ENCODE data around the gene CLEC19A. TPM values are rescaled to one million over a fixed set of nuclear protein-coding genes. Genes with fewer than 3 reads are reported as not detected.

CLEC19A gene
- total and polyA plus RNA-seq, 9 donors: not detected

DNA sequence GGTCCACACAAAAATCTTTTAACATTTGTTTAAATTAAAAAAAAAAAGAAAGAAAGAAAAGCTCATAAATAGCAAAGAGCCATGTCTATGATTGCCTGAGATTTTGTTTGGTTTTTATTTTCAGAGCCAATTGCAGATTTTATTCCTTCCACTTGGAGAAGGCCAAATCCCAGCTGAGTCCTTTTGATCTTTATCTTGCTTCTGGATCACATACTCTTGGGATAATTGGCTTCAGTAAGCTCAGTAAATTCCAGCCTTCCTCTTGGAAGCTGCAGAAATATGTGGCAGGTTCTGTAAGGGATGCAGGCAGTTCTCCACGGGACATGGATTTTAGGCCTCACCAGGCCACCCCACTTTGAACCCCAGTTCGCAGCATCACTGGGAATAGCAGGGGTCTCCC, 68.8 kb downstream of the CLEC19A start:
- DNase-seq: no peak
- TF ChIP-seq POLR2A (IDR thresholded peaks at IDR 0.05) (no peak), EP300 (IDR thresholded peaks at IDR 0.05) (no peak)
- TF ChIP-seq, protein P1, sequence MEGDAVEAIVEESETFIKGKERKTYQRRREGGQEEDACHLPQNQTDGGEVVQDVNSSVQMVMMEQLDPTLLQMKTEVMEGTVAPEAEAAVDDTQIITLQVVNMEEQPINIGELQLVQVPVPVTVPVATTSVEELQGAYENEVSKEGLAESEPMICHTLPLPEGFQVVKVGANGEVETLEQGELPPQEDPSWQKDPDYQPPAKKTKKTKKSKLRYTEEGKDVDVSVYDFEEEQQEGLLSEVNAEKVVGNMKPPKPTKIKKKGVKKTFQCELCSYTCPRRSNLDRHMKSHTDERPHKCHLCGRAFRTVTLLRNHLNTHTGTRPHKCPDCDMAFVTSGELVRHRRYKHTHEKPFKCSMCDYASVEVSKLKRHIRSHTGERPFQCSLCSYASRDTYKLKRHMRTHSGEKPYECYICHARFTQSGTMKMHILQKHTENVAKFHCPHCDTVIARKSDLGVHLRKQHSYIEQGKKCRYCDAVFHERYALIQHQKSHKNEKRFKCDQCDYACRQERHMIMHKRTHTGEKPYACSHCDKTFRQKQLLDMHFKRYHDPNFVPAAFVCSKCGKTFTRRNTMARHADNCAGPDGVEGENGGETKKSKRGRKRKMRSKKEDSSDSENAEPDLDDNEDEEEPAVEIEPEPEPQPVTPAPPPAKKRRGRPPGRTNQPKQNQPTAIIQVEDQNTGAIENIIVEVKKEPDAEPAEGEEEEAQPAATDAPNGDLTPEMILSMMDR (IDR thresholded peaks at IDR 0.05): no peak
- no peaks in the 10 kb centered on the region for H3K27me3 ChIP-seq
- no peaks in the 10 kb centered on the region for H3K4me1 ChIP-seq (ENCODE audit: insufficient read depth)
- intact Hi-C loops (cut with DNase I): no loop called here
- H3K4me3 ChIP-seq: no peak overlapping the region
- H3K27ac ChIP-seq: no peak overlapping the region
- WGBS, 3 donors: 33 to 45% (median 41%) methylated on average over 2 of the region's 2 CpGs
- H3K36me3 ChIP-seq: no peaks in the 10 kb centered on the region
- no peaks in the 10 kb centered on the region for H3K9me3 ChIP-seq

DNA sequence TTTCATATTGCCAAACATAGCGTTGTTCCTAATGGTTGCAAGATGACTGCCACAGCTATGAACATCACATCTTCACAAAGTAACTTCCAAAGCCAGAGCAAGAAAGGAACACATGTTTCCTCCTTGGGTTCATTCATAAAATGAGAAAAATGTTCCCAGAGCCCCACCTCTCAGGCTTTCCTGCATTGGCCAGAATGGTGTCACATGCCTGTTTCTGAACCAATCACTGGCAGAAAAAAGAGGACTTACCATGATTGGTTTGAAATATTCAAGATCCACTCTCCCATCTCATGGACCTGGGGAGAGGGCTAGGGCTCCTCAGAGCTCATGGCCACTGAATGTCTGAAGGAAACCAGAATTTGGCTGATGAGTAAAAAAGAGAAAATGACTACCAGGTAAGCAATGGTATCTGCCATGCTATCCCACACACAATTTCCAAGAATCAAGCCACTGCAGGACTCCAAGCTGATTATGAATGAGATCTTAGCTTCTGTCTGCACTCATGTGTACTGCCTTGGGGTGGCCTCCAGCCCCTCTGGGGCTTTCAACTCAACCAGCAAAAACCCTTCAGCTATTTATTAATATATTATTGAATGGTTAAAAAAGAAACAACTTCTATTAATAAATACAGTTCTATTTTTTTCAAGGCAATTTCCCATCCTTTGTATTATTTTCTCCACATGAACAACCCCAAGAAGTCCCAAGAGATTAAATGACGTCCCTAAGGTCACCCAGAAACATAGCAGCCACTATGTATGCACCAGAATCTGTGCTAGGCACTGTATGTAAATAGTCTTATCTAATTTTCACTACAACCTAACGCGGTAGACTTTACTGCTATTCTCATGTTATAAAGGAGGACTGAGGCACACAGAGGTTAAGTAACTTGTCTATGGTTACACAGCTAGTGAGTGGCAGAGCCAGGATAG, 70.8 kb downstream of the CLEC19A start:
- no peak overlapping the region for H3K4me3 ChIP-seq
- DNase-seq: no peak
- no peaks in the 10 kb centered on the region for H3K4me1 ChIP-seq (ENCODE audit: insufficient read depth)
- no peaks in the 10 kb centered on the region for H3K27me3 ChIP-seq
- no peaks in the 10 kb centered on the region for H3K36me3 ChIP-seq
- intact Hi-C loops (cut with DNase I): no loop called here
- 66 to 73% (median 68%) methylated on average over 4 of the region's 4 CpGs for WGBS, 3 donors
- TF ChIP-seq, protein P1 (IDR thresholded peaks at IDR 0.05): no peak
- TF ChIP-seq POLR2A (IDR thresholded peaks at IDR 0.05) (no peak), EP300 (IDR thresholded peaks at IDR 0.05) (no peak)
- no peak overlapping the region for H3K27ac ChIP-seq
- no peaks in the 10 kb centered on the region for H3K9me3 ChIP-seq

DNA sequence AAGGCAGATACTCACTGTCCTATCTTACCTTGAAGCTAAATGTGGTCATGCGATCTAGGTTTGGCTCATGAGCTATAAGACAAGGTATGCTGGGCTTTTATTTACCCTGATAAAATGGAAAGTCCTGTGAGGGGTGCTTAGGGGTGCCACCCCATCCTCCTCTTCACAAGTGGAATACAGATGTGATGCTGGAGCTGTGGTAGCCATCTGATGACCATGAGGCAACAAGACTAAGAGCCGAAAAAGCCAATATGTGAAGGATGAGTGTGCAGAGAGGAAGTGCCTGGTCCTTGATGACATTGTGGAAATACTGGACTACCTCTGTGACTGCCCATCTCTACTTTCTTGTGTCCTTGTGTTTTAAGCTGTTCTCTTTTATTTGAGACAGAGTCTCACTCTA, 74.0 kb downstream of the CLEC19A start:
- no peak for DNase-seq
- Histone ChIP-seq H3K4me1 (ENCODE audit: insufficient read depth) (no peaks in the 10 kb centered on the region), H3K9me3 (no peaks in the 10 kb centered on the region), H3K27ac (no peak overlapping the region), H3K4me3 (no peak overlapping the region), H3K36me3 (no peaks in the 10 kb centered on the region), H3K27me3 (no peaks in the 10 kb centered on the region)
- WGBS, 3 donors: 93 to 95% (median 94%) methylated on average over 2 of the region's 2 CpGs
- TF ChIP-seq, protein P1 (IDR thresholded peaks at IDR 0.05): no peak
- no peak for TF ChIP-seq POLR2A (IDR thresholded peaks at IDR 0.05)
- no peak for TF ChIP-seq EP300 (IDR thresholded peaks at IDR 0.05)
- intact Hi-C loops (cut with DNase I): no loop called here

Other genes starting within 250 kb of the CLEC19A start
- gene COQ7, start 218.1 kb upstream of the CLEC19A start, total RNA-seq: 10 to 100 TPM; 23.4 to 39.9 (median 32.9) TPM
- 10 to 100 TPM; 19.5 to 23.5 TPM for gene COQ7, start 218.1 kb upstream of the CLEC19A start, polyA plus RNA-seq
- gene ITPRIPL2, start 171.8 kb upstream of the CLEC19A start, total RNA-seq: 10 to 100 TPM; 28.7 to 58.5 (median 46.8) TPM
- gene ITPRIPL2, start 171.8 kb upstream of the CLEC19A start, polyA plus RNA-seq: 10 to 100 TPM; 11.4 to 34.8 TPM
- gene SYT17, start 117.5 kb upstream of the CLEC19A start, total RNA-seq: 1 to 10 TPM in 2 of 7 donors, under 1 TPM in 5; 0.36 to 1.5 (median 0.82) TPM
- gene SYT17, start 117.5 kb upstream of the CLEC19A start, polyA plus RNA-seq: under 1 TPM; 0.65 to 0.88 TPM
- gene TMC5, start 132.2 kb downstream of the CLEC19A start, total RNA-seq: 1 to 10 TPM in 3 of 7 donors, under 1 TPM in 2, not detected in 2; 0.77 to 5.5 (median 1.5) TPM
- under 1 TPM; 0.35 to 0.63 TPM for gene TMC5, start 132.2 kb downstream of the CLEC19A start, polyA plus RNA-seq
- gene GDE1, start 236.4 kb downstream of the CLEC19A start, total RNA-seq: 10 to 100 TPM; 18.1 to 35.3 (median 28.7) TPM
- gene GDE1, start 236.4 kb downstream of the CLEC19A start, polyA plus RNA-seq: 10 to 100 TPM; 24.9 to 83.8 TPM
- gene CCP110, start 238.2 kb downstream of the CLEC19A start, total RNA-seq: 10 to 100 TPM; 17.1 to 22.9 (median 19.1) TPM
- gene CCP110, start 238.2 kb downstream of the CLEC19A start, polyA plus RNA-seq: 10 to 100 TPM in 1 of 2 donors, 1 to 10 TPM in 1; 7.2 to 11.9 TPM

All from ovary (tissue), 9 donors.